HFF-Myc (cell line): ENCODE data around the gene HORMAD2.

Source experiments
- DNase-seq: peaks from one replicate; pipeline ENCODE4 v3.0.0-alpha.2; 2011; ENCODE audit warnings: low read depth; ENCODE audit errors: extremely low read depth
- H3K4me3 ChIP-seq: replicated peaks from 2 replicates; pipeline ENCODE4 v1.5.1; 2011; ENCODE audit warnings: low read depth, mild to moderate bottlenecking, control low read depth, low read length
- CTCF ChIP-seq: IDR thresholded peaks from 2 replicates; pipeline ENCODE4 v1.5.1; 2012; ENCODE audit warnings: mild to moderate bottlenecking, low read depth, low read length, control low read depth; ENCODE audit errors: missing control alignments

The HORMAD2 gene

GRCh38 chr22:30044881-30045493 is 35.3 kb upstream of the HORMAD2 start:
- no peak for DNase-seq
- no peak for TF ChIP-seq CTCF
- no peak overlapping the region for H3K4me3 ChIP-seq

GRCh38 chr22:30045494-30045887 is 34.8 kb upstream of the HORMAD2 start:
- TF ChIP-seq CTCF = no peak
- no peak for DNase-seq
- no peak overlapping the region for H3K4me3 ChIP-seq

- no peak overlapping the region for H3K4me3 ChIP-seq
- TF ChIP-seq CTCF = no peak
- no peak for DNase-seq
Measured at GRCh38 chr22:30045901-30046715, 34.2 kb upstream of the HORMAD2 start.

- H3K4me3 ChIP-seq = no peak overlapping the region
- no peak for DNase-seq
- no peak for TF ChIP-seq CTCF
Measured at GRCh38 chr22:30046716-30047363, 33.4 kb upstream of the HORMAD2 start.

GRCh38 chr22:30047364-30047738 is 32.9 kb upstream of the HORMAD2 start:
- H3K4me3 ChIP-seq = no peak overlapping the region
- no peak for DNase-seq
- TF ChIP-seq CTCF = no peak

GRCh38 chr22:30048681-30049080 is 31.6 kb upstream of the HORMAD2 start:
- no peak overlapping the region for H3K4me3 ChIP-seq
- no peak for TF ChIP-seq CTCF
- DNase-seq = no peak
